GM12865 (cell line): ENCODE measurements around the gene MEF2C.

ENCODE experiments used
- DNase-seq: peaks from one replicate; pipeline ENCODE4 v3.0.0; 2010; ENCODE audit warnings: low read depth
- H3K4me3 ChIP-seq: 2 replicates; pipeline ENCODE4 v1.5.1; 2011; ENCODE audit warnings: mild to moderate bottlenecking, low read depth, low read length, control low read depth
- CTCF ChIP-seq: IDR thresholded peaks from 2 replicates; pipeline ENCODE4 v1.5.1; 2011; ENCODE audit warnings: low read length, control low read depth, low read depth, inconsistent platforms; ENCODE audit not compliant: insufficient read depth; ENCODE audit errors: missing control alignments

MEF2C gene

GRCh38 chr5:88740604-88741185, 142.3 kb downstream of the MEF2C start:
- TF ChIP-seq CTCF = no peak
- no peak for DNase-seq
- H3K4me3 ChIP-seq = no peak overlapping the region

- no peak overlapping the region; the same call in 1 of the 2 replicates for H3K4me3 ChIP-seq
- TF ChIP-seq CTCF = no peak
- peak; percentile 84 for DNase-seq
Observed at GRCh38 chr5:88736494-88736893, 146.5 kb downstream of the MEF2C start.

GRCh38 chr5:88734983-88735382, 148.0 kb downstream of the MEF2C start:
- no peak for TF ChIP-seq CTCF
- peak overlapping the region; percentile 45 for H3K4me3 ChIP-seq
- peak; percentile 82 for DNase-seq

- TF ChIP-seq CTCF = no peak
- H3K4me3 ChIP-seq = peak overlapping the region; percentile 45; the same call in 1 of the 2 replicates
- DNase-seq = peak; percentile 98
Observed at GRCh38 chr5:88734191-88734640, 148.8 kb downstream of the MEF2C start.

- H3K4me3 ChIP-seq = peak overlapping the region; percentile 9
- DNase-seq = no peak
- TF ChIP-seq CTCF = no peak
Observed at GRCh38 chr5:88732862-88733261, 150.1 kb downstream of the MEF2C start.

- peak overlapping the region; percentile 47 for H3K4me3 ChIP-seq
- DNase-seq = peak; percentile 93
- no peak for TF ChIP-seq CTCF
Observed at GRCh38 chr5:88732181-88732633, 150.8 kb downstream of the MEF2C start.

GRCh38 chr5:88729829-88730182, 153.2 kb downstream of the MEF2C start:
- DNase-seq = no peak
- no peak for TF ChIP-seq CTCF
- no peak overlapping the region for H3K4me3 ChIP-seq
